Uterus (tissue), 2 donors: ENCODE data around the gene PLEKHG3.

Experiments used
- CTCF ChIP-seq, 4 experiments: fragments of 200-600 bp in 2 of 4; fragments of 450-650 bp in 2 of 4; sonication (generic) in 2 of 4; IDR thresholded peaks; one replicate each; pipeline ENCODE4 v1.5.1; 2016 to 2019; ENCODE audit warnings: antibody characterized with exemption in 4 of 4, mild to moderate bottlenecking in 2 of 4, moderate library complexity in 1 of 4
- POLR2A ChIP-seq, 2 donors: fragments of 450-650 bp; IDR thresholded peaks; one replicate each; pipeline ENCODE4 v1.6.1; 2016; ENCODE audit warnings: antibody characterized with exemption in 2 of 2, mild to moderate bottlenecking in 1 of 2, moderate library complexity in 1 of 2

- no peak for TF ChIP-seq POLR2A (IDR thresholded peaks at IDR 0.05)
- no peak for TF ChIP-seq CTCF (IDR thresholded peaks at IDR 0.05)
Measured at GRCh38 chr14:64772397-64772950, 68.2 kb downstream of the PLEKHG3 start.
